ENCODE data around the gene INVS. TPM values are rescaled to one million over a fixed set of nuclear protein-coding genes. Genes with fewer than 3 reads are reported as not detected.
"Not testable (repeated sequence)": the region's sequence is repeated elsewhere in the genome, so short reads cannot be mapped to it uniquely, and the experiment has no call there.

The INVS gene
- total and polyA plus RNA-seq, 2 donors = 5.0 to 11.7 TPM

DNA sequence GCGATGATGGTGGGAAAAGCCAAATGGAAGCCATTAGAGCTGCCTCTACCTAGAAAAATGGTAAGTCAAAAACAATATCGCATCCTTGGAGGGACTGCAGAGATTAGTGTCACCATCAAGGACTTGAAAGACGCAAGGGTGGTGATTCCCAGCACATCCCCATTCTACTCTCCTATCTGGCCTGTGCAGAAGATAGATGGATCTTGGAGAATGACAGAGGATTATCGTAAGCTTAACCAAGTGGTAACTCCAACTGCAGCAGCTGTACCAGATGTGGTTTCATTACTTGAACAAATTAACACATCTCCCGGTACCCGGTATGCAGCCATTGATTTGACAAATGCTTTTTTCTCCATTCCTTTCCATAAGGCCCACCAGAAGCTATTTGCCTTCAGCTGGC lies 24.1 kb upstream of the INVS start:
- Histone ChIP-seq H3K27ac (ENCODE audit: low read depth in 1 of 2, low read length in 1 of 2) (no peak overlapping the region), H3K4me1 (ENCODE audit: control insufficient read depth in 2 of 2, insufficient read depth in 2 of 2, low read length in 2 of 2) (no peaks in the 10 kb centered on the region), H3K36me3 (ENCODE audit: control insufficient read depth in 2 of 2, insufficient read depth in 2 of 2, low read length in 1 of 2) (no peaks in the 10 kb centered on the region), H3K4me3 (ENCODE audit: low read length in 2 of 2) (no peak overlapping the region), H3K27me3 (ENCODE audit: control insufficient read depth in 2 of 2, insufficient read depth in 1 of 2, low read length in 1 of 2) (no peaks in the 10 kb centered on the region), H3K9me3 (ENCODE audit: control insufficient read depth in 2 of 2, insufficient read depth in 1 of 2, low read length in 1 of 2) (no peaks in the 10 kb centered on the region)
- WGBS = 96% methylated on average over 6 of the region's 6 CpGs
- DNase-seq (ENCODE audit: low read depth in 6 of 9, low spot score in 9 of 9) = no peak

- not testable (repeated sequence) for DNase-seq (ENCODE audit: low read depth in 6 of 9, low spot score in 9 of 9); H3K4me3 ChIP-seq (ENCODE audit: low read length in 2 of 2); H3K4me1 ChIP-seq (ENCODE audit: control insufficient read depth in 2 of 2, insufficient read depth in 2 of 2, low read length in 2 of 2); H3K9me3 ChIP-seq (ENCODE audit: control insufficient read depth in 2 of 2, insufficient read depth in 1 of 2, low read length in 1 of 2); H3K36me3 ChIP-seq (ENCODE audit: control insufficient read depth in 2 of 2, insufficient read depth in 2 of 2, low read length in 1 of 2); H3K27me3 ChIP-seq (ENCODE audit: control insufficient read depth in 2 of 2, insufficient read depth in 1 of 2, low read length in 1 of 2); H3K27ac ChIP-seq (ENCODE audit: low read depth in 1 of 2, low read length in 1 of 2)
- WGBS = 98% methylated on average over 4 of the region's 4 CpGs
Observed at GRCh38 chr9:100076256-100076655, 22.8 kb upstream of the INVS start.

- H3K4me1 ChIP-seq (ENCODE audit: control insufficient read depth in 2 of 2, insufficient read depth in 2 of 2, low read length in 2 of 2) = peaks cover 0 to 2% of the 10 kb centered on the region in 2 donors
- DNase-seq (ENCODE audit: low read depth in 6 of 9, low spot score in 9 of 9) = no peak
- H3K36me3 ChIP-seq (ENCODE audit: control insufficient read depth in 2 of 2, insufficient read depth in 2 of 2, low read length in 1 of 2) = no peaks in the 10 kb centered on the region
- H3K27me3 ChIP-seq (ENCODE audit: control insufficient read depth in 2 of 2, insufficient read depth in 1 of 2, low read length in 1 of 2) = no peaks in the 10 kb centered on the region
- no peak overlapping the region for H3K4me3 ChIP-seq (ENCODE audit: low read length in 2 of 2)
- no peak overlapping the region for H3K27ac ChIP-seq (ENCODE audit: low read depth in 1 of 2, low read length in 1 of 2)
- H3K9me3 ChIP-seq (ENCODE audit: control insufficient read depth in 2 of 2, insufficient read depth in 1 of 2, low read length in 1 of 2) = no peaks in the 10 kb centered on the region
Observed at GRCh38 chr9:100082782-100083181, 16.3 kb upstream of the INVS start.

DNA sequence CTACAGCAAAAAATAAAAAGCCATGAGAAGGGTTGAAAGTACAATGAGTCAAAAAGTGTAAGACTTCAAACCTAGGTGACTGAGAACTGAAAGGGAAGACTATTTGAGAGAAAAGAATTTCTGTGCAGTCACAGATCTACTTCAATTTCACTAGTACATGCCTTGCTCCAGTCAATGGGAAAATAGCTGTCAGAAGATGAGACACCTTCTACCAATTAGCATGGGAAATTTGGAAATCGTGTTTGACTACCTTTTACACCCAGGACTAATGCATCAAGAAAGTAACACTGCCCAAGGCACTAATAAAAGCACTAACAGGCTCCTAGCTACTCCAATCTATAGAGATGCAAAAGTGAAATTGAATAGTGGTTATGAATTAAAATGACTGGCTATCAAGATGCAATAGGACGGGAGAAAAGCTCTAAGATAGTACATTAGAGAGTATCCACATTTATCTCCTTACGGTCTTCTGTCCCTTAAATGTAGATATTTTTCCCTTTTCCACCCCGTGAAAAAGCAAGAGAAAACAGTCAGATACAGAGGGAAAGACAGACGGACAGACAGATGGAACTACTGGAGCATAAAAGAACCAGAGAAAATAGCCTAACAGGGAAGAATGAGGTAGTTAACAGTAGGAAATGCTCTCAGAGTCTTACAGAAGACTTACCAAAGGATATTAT lies 15.5 kb upstream of the INVS start:
- Histone ChIP-seq H3K27me3 (ENCODE audit: control insufficient read depth in 2 of 2, insufficient read depth in 1 of 2, low read length in 1 of 2) (no peaks in the 10 kb centered on the region), H3K9me3 (ENCODE audit: control insufficient read depth in 2 of 2, insufficient read depth in 1 of 2, low read length in 1 of 2) (no peaks in the 10 kb centered on the region), H3K4me1 (ENCODE audit: control insufficient read depth in 2 of 2, insufficient read depth in 2 of 2, low read length in 2 of 2) (peaks cover 0 to 2% of the 10 kb centered on the region in 2 donors), H3K27ac (ENCODE audit: low read depth in 1 of 2, low read length in 1 of 2) (no peak overlapping the region), H3K4me3 (ENCODE audit: low read length in 2 of 2) (no peak overlapping the region), H3K36me3 (ENCODE audit: control insufficient read depth in 2 of 2, insufficient read depth in 2 of 2, low read length in 1 of 2) (no peaks in the 10 kb centered on the region)
- 91% methylated on average over 5 of the region's 5 CpGs for WGBS
- DNase-seq (ENCODE audit: low read depth in 6 of 9, low spot score in 9 of 9) = no peak

GRCh38 chr9:100084128-100084453 lies 15.0 kb upstream of the INVS start:
- Histone ChIP-seq H3K27ac (ENCODE audit: low read depth in 1 of 2, low read length in 1 of 2) (no peak overlapping the region), H3K36me3 (ENCODE audit: control insufficient read depth in 2 of 2, insufficient read depth in 2 of 2, low read length in 1 of 2) (no peaks in the 10 kb centered on the region), H3K9me3 (ENCODE audit: control insufficient read depth in 2 of 2, insufficient read depth in 1 of 2, low read length in 1 of 2) (no peaks in the 10 kb centered on the region), H3K4me3 (ENCODE audit: low read length in 2 of 2) (no peak overlapping the region), H3K27me3 (ENCODE audit: control insufficient read depth in 2 of 2, insufficient read depth in 1 of 2, low read length in 1 of 2) (no peaks in the 10 kb centered on the region), H3K4me1 (ENCODE audit: control insufficient read depth in 2 of 2, insufficient read depth in 2 of 2, low read length in 2 of 2) (peaks cover 0 to 2% of the 10 kb centered on the region in 2 donors)
- 60% methylated on average over 1 of the region's 1 CpG for WGBS
- DNase-seq (ENCODE audit: low read depth in 6 of 9, low spot score in 9 of 9) = no peak

- Histone ChIP-seq H3K4me1 (ENCODE audit: control insufficient read depth in 2 of 2, insufficient read depth in 2 of 2, low read length in 2 of 2) (peaks cover 0 to 2% of the 10 kb centered on the region in 2 donors), H3K4me3 (ENCODE audit: low read length in 2 of 2) (no peak overlapping the region)
- WGBS = 93% methylated on average over 5 of the region's 5 CpGs
Observed at GRCh38 chr9:100084734-100085133, 14.3 kb upstream of the INVS start.

GRCh38 chr9:100086097-100086635 lies 12.9 kb upstream of the INVS start:
- Histone ChIP-seq H3K9me3 (ENCODE audit: control insufficient read depth in 2 of 2, insufficient read depth in 1 of 2, low read length in 1 of 2) (no peaks in the 10 kb centered on the region), H3K27me3 (ENCODE audit: control insufficient read depth in 2 of 2, insufficient read depth in 1 of 2, low read length in 1 of 2) (no peaks in the 10 kb centered on the region), H3K4me1 (ENCODE audit: control insufficient read depth in 2 of 2, insufficient read depth in 2 of 2, low read length in 2 of 2) (peaks cover 0 to 2% of the 10 kb centered on the region in 2 donors), H3K27ac (ENCODE audit: low read depth in 1 of 2, low read length in 1 of 2) (no peak overlapping the region), H3K4me3 (ENCODE audit: low read length in 2 of 2) (no peak overlapping the region), H3K36me3 (ENCODE audit: control insufficient read depth in 2 of 2, insufficient read depth in 2 of 2, low read length in 1 of 2) (no peaks in the 10 kb centered on the region)
- 96% methylated on average over 3 of the region's 3 CpGs for WGBS
- no peak for DNase-seq (ENCODE audit: low read depth in 6 of 9, low spot score in 9 of 9)

More at GRCh38 chr9:100084734-100085133, 14.3 kb upstream of the INVS start:
- DNase-seq (ENCODE audit: low read depth in 6 of 9, low spot score in 9 of 9) = no peak
- Histone ChIP-seq H3K27me3 (ENCODE audit: control insufficient read depth in 2 of 2, insufficient read depth in 1 of 2, low read length in 1 of 2) (no peaks in the 10 kb centered on the region), H3K9me3 (ENCODE audit: control insufficient read depth in 2 of 2, insufficient read depth in 1 of 2, low read length in 1 of 2) (no peaks in the 10 kb centered on the region), H3K27ac (ENCODE audit: low read depth in 1 of 2, low read length in 1 of 2) (no peak overlapping the region), H3K36me3 (ENCODE audit: control insufficient read depth in 2 of 2, insufficient read depth in 2 of 2, low read length in 1 of 2) (no peaks in the 10 kb centered on the region)

DNA sequence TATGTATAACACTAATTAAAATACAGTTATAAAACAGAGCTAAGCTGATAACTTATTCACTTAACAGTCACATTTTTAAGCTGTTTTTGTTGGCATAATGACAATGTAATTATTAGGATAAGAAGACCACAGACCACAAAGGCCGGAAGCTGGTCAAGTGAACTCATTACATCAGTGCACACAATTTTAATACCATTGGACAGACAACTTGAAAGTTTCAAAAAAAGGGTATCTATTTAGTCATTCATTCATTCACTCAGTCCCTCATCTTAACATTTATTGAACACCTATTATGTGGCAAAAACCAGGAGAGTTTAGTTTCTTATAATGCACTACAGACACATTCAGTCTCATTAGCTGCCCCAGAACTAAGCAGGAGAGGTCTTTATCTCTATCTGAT lies 11.8 kb upstream of the INVS start:
- H3K4me3 ChIP-seq (ENCODE audit: low read length in 2 of 2) = no peak overlapping the region
- no peak overlapping the region for H3K27ac ChIP-seq (ENCODE audit: low read depth in 1 of 2, low read length in 1 of 2)
- no peaks in the 10 kb centered on the region for H3K27me3 ChIP-seq (ENCODE audit: control insufficient read depth in 2 of 2, insufficient read depth in 1 of 2, low read length in 1 of 2)
- DNase-seq (ENCODE audit: low read depth in 6 of 9, low spot score in 9 of 9) = no peak
- peaks cover 0 to 2% of the 10 kb centered on the region in 2 donors for H3K4me1 ChIP-seq (ENCODE audit: control insufficient read depth in 2 of 2, insufficient read depth in 2 of 2, low read length in 2 of 2)
- WGBS = 82% methylated on average over 1 of the region's 1 CpG
- H3K9me3 ChIP-seq (ENCODE audit: control insufficient read depth in 2 of 2, insufficient read depth in 1 of 2, low read length in 1 of 2) = no peaks in the 10 kb centered on the region
- H3K36me3 ChIP-seq (ENCODE audit: control insufficient read depth in 2 of 2, insufficient read depth in 2 of 2, low read length in 1 of 2) = no peaks in the 10 kb centered on the region

GRCh38 chr9:100088202-100088601 lies 10.8 kb upstream of the INVS start:
- no peaks in the 10 kb centered on the region for H3K36me3 ChIP-seq (ENCODE audit: control insufficient read depth in 2 of 2, insufficient read depth in 2 of 2, low read length in 1 of 2)
- H3K27me3 ChIP-seq (ENCODE audit: control insufficient read depth in 2 of 2, insufficient read depth in 1 of 2, low read length in 1 of 2) = no peaks in the 10 kb centered on the region
- no peaks in the 10 kb centered on the region for H3K9me3 ChIP-seq (ENCODE audit: control insufficient read depth in 2 of 2, insufficient read depth in 1 of 2, low read length in 1 of 2)
- H3K4me3 ChIP-seq (ENCODE audit: low read length in 2 of 2) = no peak overlapping the region
- no peak for DNase-seq (ENCODE audit: low read depth in 6 of 9, low spot score in 9 of 9)
- H3K4me1 ChIP-seq (ENCODE audit: control insufficient read depth in 2 of 2, insufficient read depth in 2 of 2, low read length in 2 of 2) = no peaks in the 10 kb centered on the region
- 93% methylated on average over 4 of the region's 4 CpGs for WGBS
- H3K27ac ChIP-seq (ENCODE audit: low read depth in 1 of 2, low read length in 1 of 2) = no peak overlapping the region
